Ammon's horn (tissue), 1 donor: ENCODE data around the gene DCAF4.
"Not testable (repeated sequence)": the region's sequence is repeated elsewhere in the genome, so short reads cannot be mapped to it uniquely, and the experiment has no call there.

Experiments used
- DNase-seq: peaks from one replicate; pipeline ENCODE4 v3.0.0-alpha.2; 2016; ENCODE audit warnings: low spot score

DCAF4 gene

GRCh38 chr14:72970824-72971434, 44.7 kb downstream of the DCAF4 start:
- DNase-seq: no peak

GRCh38 chr14:72974661-72975060, 48.4 kb downstream of the DCAF4 start:
- no peak for DNase-seq

GRCh38 chr14:72975770-72976169, 49.5 kb downstream of the DCAF4 start:
- no peak for DNase-seq

GRCh38 chr14:72978856-72979255, 52.6 kb downstream of the DCAF4 start:
- no peak for DNase-seq

GRCh38 chr14:72980863-72981262, 54.6 kb downstream of the DCAF4 start:
- no peak for DNase-seq

- no peak for DNase-seq
Measured at GRCh38 chr14:72982146-72982708, 56.0 kb downstream of the DCAF4 start.

GRCh38 chr14:72986214-72986613, 60.0 kb downstream of the DCAF4 start:
- no peak for DNase-seq

GRCh38 chr14:72986857-72987256, 60.6 kb downstream of the DCAF4 start:
- no peak for DNase-seq

GRCh38 chr14:72990171-72990570, 63.9 kb downstream of the DCAF4 start:
- DNase-seq: no peak

GRCh38 chr14:72996916-72997315, 70.7 kb downstream of the DCAF4 start:
- DNase-seq: no peak

GRCh38 chr14:72998252-72998903, 72.1 kb downstream of the DCAF4 start:
- no peak for DNase-seq

- DNase-seq: no peak
Measured at GRCh38 chr14:72999316-72999715, 73.1 kb downstream of the DCAF4 start.

- DNase-seq: no peak
Measured at GRCh38 chr14:73000073-73000472, 73.8 kb downstream of the DCAF4 start.

- no peak for DNase-seq
Measured at GRCh38 chr14:73003681-73004080, 77.4 kb downstream of the DCAF4 start.

GRCh38 chr14:73004641-73005040, 78.4 kb downstream of the DCAF4 start:
- not testable (repeated sequence) for DNase-seq

GRCh38 chr14:73007835-73008234, 81.6 kb downstream of the DCAF4 start:
- DNase-seq: no peak

GRCh38 chr14:73008501-73008900, 82.2 kb downstream of the DCAF4 start:
- DNase-seq: no peak
